ENCODE results near the gene SCFD2.

- TF ChIP-seq POLR2A (IDR thresholded peaks at IDR 0.05) (no peak), POLR2AphosphoS5 (IDR thresholded peaks at IDR 0.05) (no peak)
Measured at GRCh38 chr4:52937829-52938228, 428.0 kb downstream of the SCFD2 start.
